PC-9 (cell line): ENCODE measurements around the gene MBTPS1. TPM values are rescaled to one million over a fixed set of nuclear protein-coding genes. Genes with fewer than 3 reads are reported as not detected.
"Not testable (repeated sequence)": the region's sequence is repeated elsewhere in the genome, so short reads cannot be mapped to it uniquely, and the experiment has no call there.

Experiments
- BruUV-seq: library from RNA; stranded (reverse); fragments of 400-500 nt; replicated peaks from 2 replicates; lab custom pipeline; 2021; lab: Mats Ljungman, UMichigan
- CTCF ChIA-PET: fragments of 300-600 bp; sonication (Branson Sonifier 250); formaldehyde crosslinking; loops from one replicate; lab custom pipeline; 2022; ENCODE audit warnings: antibody characterized with exemption; lab: Charles Lee
- POLR2A ChIA-PET: fragments of 300-600 bp; sonication (Branson Sonifier 250); formaldehyde crosslinking; loops from one replicate; lab custom pipeline; 2022; ENCODE audit warnings: antibody characterized with exemption; ENCODE audit not compliant: unreplicated experiment; lab: Charles Lee
- DNase-seq, 2 experiments: peaks; one replicate each; pipeline versions ENCODE4 v3.0.0 to v3.0.0-alpha.2; 2015 to 2022; ENCODE audit warnings: mixed read lengths in 1 of 2
- H2AFZ ChIP-seq: fragments of 200-600 bp; sonication (generic); 2 replicates; pipeline ENCODE4 v1.8.1; 2017; ENCODE audit warnings: antibody characterized with exemption
- H3F3A ChIP-seq: fragments of 200-600 bp; sonication (generic); 2 replicates; pipeline ENCODE4 v1.8.1; 2017; ENCODE audit warnings: antibody characterized with exemption, mild to moderate bottlenecking, low read depth; ENCODE audit not compliant: insufficient read depth
- H3K27ac ChIP-seq: fragments of 200-600 bp; sonication (generic); 2 replicates; pipeline ENCODE4 v1.6.1; 2016; ENCODE audit warnings: mixed run types
- H3K27me3 ChIP-seq: fragments of 200-600 bp; sonication (generic); 2 replicates; pipeline ENCODE4 v1.6.1; 2016; ENCODE audit warnings: low read depth, mixed run types; ENCODE audit not compliant: insufficient read depth
- H3K36me3 ChIP-seq: fragments of 200-600 bp; sonication (generic); 2 replicates; pipeline ENCODE4 v1.6.1; 2016; ENCODE audit warnings: low read depth, mixed run types
- H3K4me1 ChIP-seq: fragments of 200-600 bp; sonication (generic); replicated peaks from 2 replicates; pipeline ENCODE4 v1.6.1; 2016; ENCODE audit warnings: mixed run types; ENCODE audit not compliant: insufficient read depth
- H3K4me2 ChIP-seq: fragments of 200-600 bp; sonication (generic); 2 replicates; pipeline ENCODE4 v1.6.1; 2017; ENCODE audit warnings: mixed run types
- H3K4me3 ChIP-seq: fragments of 200-600 bp; sonication (generic); 2 replicates; pipeline ENCODE4 v1.6.1; 2016; ENCODE audit warnings: mixed run types
- H3K79me2 ChIP-seq: fragments of 200-600 bp; sonication (generic); 2 replicates; pipeline ENCODE4 v1.6.1; 2017; ENCODE audit warnings: low read depth, mixed run types
- H3K9me2 ChIP-seq: fragments of 200-600 bp; sonication (generic); 2 replicates; pipeline ENCODE4 v1.8.1; 2017; ENCODE audit warnings: mild to moderate bottlenecking; ENCODE audit not compliant: insufficient read depth
- H3K9me3 ChIP-seq: fragments of 200-600 bp; sonication (generic); 2 replicates; pipeline ENCODE4 v1.8.1; 2016; ENCODE audit warnings: low read depth; ENCODE audit not compliant: insufficient read depth
- H4K20me1 ChIP-seq: fragments of 200-600 bp; sonication (generic); 2 replicates; pipeline ENCODE4 v1.8.1; 2017; ENCODE audit not compliant: insufficient read depth
- CTCF ChIP-seq: fragments of 200-600 bp; sonication (generic); conservative IDR thresholded peaks from 2 replicates; pipeline ENCODE4 v1.6.1; 2017; ENCODE audit warnings: mixed run types, antibody characterized with exemption, mild to moderate bottlenecking, moderate library complexity
- EZH2 ChIP-seq: fragments of 200-600 bp; sonication (generic); IDR thresholded peaks from 2 replicates; pipeline ENCODE4 v1.8.0; 2017; ENCODE audit warnings: antibody characterized with exemption, low read depth
- intact Hi-C: fragments of 100-400 bp; cut with micrococcal nuclease; formaldehyde crosslinking; loops from one replicate; pipeline ENCODE4 v1.10.0; 2022; ENCODE audit not compliant: unreplicated experiment
- total RNA-seq: library from RNA; stranded (reverse); gene quantifications from 2 replicates; pipeline ENCODE4 v1.2.3, GENCODE V29; 2021

The MBTPS1 gene
- total RNA-seq, 1 experiment from 2014 or later: 96.0 TPM

- TF ChIP-seq CTCF (no peak; the same call in 1 of the 2 replicates), EZH2 (no peak)
- intact Hi-C loops: loop anchor here (2.0 kb wide), 2 partner anchors 13 to 61 kb away; no protein-coding TSS in a partner anchor
- Histone ChIP-seq H3K4me1 (peaks cover 39% of the 10 kb centered on the region), H3K4me2 (peak overlapping the region; percentile 99), H3K4me3 (peak overlapping the region; percentile 87), H3K27me3 (no peaks in the 10 kb centered on the region), H3K9me2 (no peaks in the 10 kb centered on the region), H3K36me3 (no peaks in the 10 kb centered on the region), H3F3A (peaks cover 30% of the 10 kb centered on the region), H2AFZ (peak overlapping the region; percentile 77), H3K79me2 (peaks cover 63% of the 10 kb centered on the region), H4K20me1 (peaks cover 22% of the 10 kb centered on the region), H3K27ac (peak overlapping the region; percentile 67), H3K9me3 (no peaks in the 10 kb centered on the region)
- CTCF ChIA-PET: interaction anchor here (0.6 to 1.6 kb wide), 4 partner anchors 9 to 185 kb away, joined by 3 to 6 read pairs (median 4); partner anchors contain the start of gene TAF1C
- peak in 1 of 2 experiments; percentile 37 for DNase-seq
- POLR2A ChIA-PET: interaction anchor here (0.6 kb wide), 4 partner anchors 22 to 374 kb away, joined by 3 to 4 read pairs (median 3); no protein-coding TSS in a partner anchor
- no TSS peak for BruUV-seq
Observed at GRCh38 chr16:84115919-84116719, 623 bp downstream of the MBTPS1 start.

- peaks cover 93% of the 10 kb centered on the region for H3K79me2 ChIP-seq
- intact Hi-C loops, H2AFZ ChIP-seq, H3K27ac ChIP-seq, H3K4me1 ChIP-seq, DNase-seq, CTCF ChIA-PET, H3K27me3 ChIP-seq, BruUV-seq, H3F3A ChIP-seq, H3K4me3 ChIP-seq, H3K4me2 ChIP-seq, POLR2A ChIA-PET, H3K9me2 ChIP-seq, H3K36me3 ChIP-seq, H3K9me3 ChIP-seq: not testable (repeated sequence)
- peaks cover 42% of the 10 kb centered on the region for H4K20me1 ChIP-seq
Observed at GRCh38 chr16:84111949-84112348, 4.8 kb downstream of the MBTPS1 start.

GRCh38 chr16:84111525-84111924, 5.2 kb downstream of the MBTPS1 start:
- H3K79me2 ChIP-seq: peaks cover 97% of the 10 kb centered on the region
- BruUV-seq: no TSS peak
- CTCF ChIA-PET: no interaction called here
- peaks cover 7% of the 10 kb centered on the region for H3F3A ChIP-seq
- intact Hi-C loops: no loop called here
- H3K4me2 ChIP-seq: no peak overlapping the region
- H3K4me3 ChIP-seq: no peak overlapping the region
- POLR2A ChIA-PET: no interaction called here
- H3K4me1 ChIP-seq: peaks cover 7% of the 10 kb centered on the region
- no peaks in the 10 kb centered on the region for H3K9me2 ChIP-seq
- peaks cover 42% of the 10 kb centered on the region for H4K20me1 ChIP-seq
- no peak for DNase-seq
- TF ChIP-seq EZH2 (no peak), CTCF (no peak)
- no peak overlapping the region for H2AFZ ChIP-seq
- H3K9me3 ChIP-seq: no peaks in the 10 kb centered on the region
- no peak overlapping the region for H3K27ac ChIP-seq
- H3K36me3 ChIP-seq: peaks cover 3% of the 10 kb centered on the region; the same call in 1 of the 2 replicates
- no peaks in the 10 kb centered on the region for H3K27me3 ChIP-seq
